Measurements from ENCODE around the gene PIGS. TPM values are rescaled to one million over a fixed set of nuclear protein-coding genes. Genes with fewer than 3 reads are reported as not detected.

PIGS gene
- total and polyA plus RNA-seq, 2 of the 13 experiments (the other 11 are each of a cell fraction or from before 2014, with no cell fraction given), result 31.7 to 42.6 TPM

GRCh38 chr17:28579526-28579925 lies 8.2 kb upstream of the PIGS start (continued):
- TF ChIP-seq ZNF414 (CRISPR knock-in tag; IDR thresholded peaks at IDR 0.05), result no peak
- TF ChIP-seq ARNT (IDR thresholded peaks at IDR 0.05), result no peak
- no peak for TF ChIP-seq MBD4 (IDR thresholded peaks at IDR 0.05; ENCODE audit: borderline replicate concordance, low read length)

- intact Hi-C loops (cut with micrococcal nuclease; ENCODE audit: unreplicated experiment) (no loop called here), in situ Hi-C loops (cut with HindIII; ENCODE audit: extremely low pct_ligation_motif_present, low pct_unique_long_range_greater_than_20kb) (no loop called here)
- Histone ChIP-seq H3K4me3 (replicated peaks in 1 of 3; ENCODE audit: insufficient read depth in 1 of 3, low read depth in 2 of 3, low read length in 3 of 3) (no peak overlapping the region), H3K79me2 (ENCODE audit: insufficient read depth, low read length) (peaks cover 4% of the 10 kb centered on the region), H3K4me1 (ENCODE audit: insufficient read depth, low read length) (peaks cover 32% of the 10 kb centered on the region), H3K9ac (ENCODE audit: insufficient read depth, low read depth, low read length) (no peak overlapping the region), H2AFZ (ENCODE audit: low read length) (no peak overlapping the region), H3K36me3 (replicated peaks in 1 of 2; ENCODE audit: control insufficient read depth in 1 of 2, insufficient read depth in 2 of 2, low read length in 2 of 2) (peaks cover 23 to 56% of the 10 kb centered on the region in 2 experiments), H3K9me3 (ENCODE audit: low read length) (no peaks in the 10 kb centered on the region), H4K20me1 (ENCODE audit: insufficient read depth, low read length) (no peaks in the 10 kb centered on the region), H3K4me2 (ENCODE audit: low read depth, low read length) (no peak overlapping the region), H3K27ac (ENCODE audit: extremely low read length, insufficient read depth, low read length) (no peak overlapping the region), H3K27me3 (ENCODE audit: control insufficient read depth in 1 of 2, insufficient read depth in 2 of 2, low read length in 2 of 2) (no peaks in the 10 kb centered on the region)
- 97% methylated on average over 8 of the region's 8 CpGs for WGBS (ENCODE audit: low lambda C conversion rate)
- no peak for FAIRE-seq
- no peak for ATAC-seq
- ChIA-PET POLR2A (no interaction called here), CTCF (ENCODE audit: low intra/inter-chr PET ratio, low total read pairs) (no interaction called here)
- TF ChIP-seq KLF11 (CRISPR knock-in tag; IDR thresholded peaks at IDR 0.05) (no peak), CENPBD1 (CRISPR knock-in tag; IDR thresholded peaks at IDR 0.05; ENCODE audit: borderline replicate concordance, low read depth) (no peak), ZNF891 (CRISPR knock-in tag; IDR thresholded peaks at IDR 0.05) (no peak), BRCA1 (CRISPR knock-in tag; IDR thresholded peaks at IDR 0.05) (no peak)
- DNase-seq (ENCODE audit: low spot score), result no peak
- BruUV-seq (replicated peaks), result no TSS peak
These were observed 7.2 kb upstream of the PIGS start for GRCh38 chr17:28578246-28579195.
